Caco-2 (cell line): ENCODE data around the gene RASA4B. TPM values are rescaled to one million over a fixed set of nuclear protein-coding genes. Genes with fewer than 3 reads are reported as not detected.
"Not testable (repeated sequence)": the region's sequence is repeated elsewhere in the genome, so short reads cannot be mapped to it uniquely, and the experiment has no call there.

Experiments
- BruUV-seq: library from RNA; stranded (reverse); fragments of 400-500 nt; replicated peaks from 2 replicates; lab custom pipeline; 2021; lab: Mats Ljungman, UMichigan
- CTCF ChIA-PET: fragments of 300-600 bp; sonication (Branson Sonifier 250); formaldehyde crosslinking; loops from one replicate; lab custom pipeline; 2022; ENCODE audit warnings: antibody characterized with exemption; lab: Charles Lee
- POLR2A ChIA-PET: fragments of 300-600 bp; sonication (Branson Sonifier 250); formaldehyde crosslinking; loops from one replicate; lab custom pipeline; 2022; ENCODE audit warnings: antibody characterized with exemption; lab: Charles Lee
- DNase-seq, 2 experiments: peaks; one replicate each; pipeline versions ENCODE4 v3.0.0 to v3.0.0-alpha.2; 2020 to 2022
- H3K27me3 ChIP-seq: replicated peaks from 2 replicates; pipeline ENCODE4 v1.6.0; 2011; ENCODE audit warnings: low read length; ENCODE audit not compliant: control insufficient read depth, insufficient read depth
- H3K36me3 ChIP-seq: 2 replicates; pipeline ENCODE4 v1.5.1; 2011; ENCODE audit warnings: low read length; ENCODE audit not compliant: control insufficient read depth, insufficient read depth
- H3K4me1 ChIP-seq: fragments of 250-450 bp; sonication (Bioruptor Pico); 2 replicates; pipeline ENCODE4 v1.5.1; 2020; ENCODE audit warnings: mild to moderate bottlenecking
- H3K4me3 ChIP-seq: 2 replicates; pipeline ENCODE4 v1.5.1; 2011; ENCODE audit warnings: low read depth, mild to moderate bottlenecking, control low read depth, low read length
- H3K9me3 ChIP-seq: fragments of 250-450 bp; sonication (Bioruptor Pico); 2 replicates; pipeline ENCODE4 v1.5.1; 2020; ENCODE audit warnings: mild to moderate bottlenecking, moderate library complexity
- H3K27ac Mint-ChIP-seq: one replicate; pipeline ENCODE4 v1.8.0; 2022; ENCODE audit warnings: mixed read lengths; ENCODE audit not compliant: unreplicated experiment
- H3K27me3 Mint-ChIP-seq: one replicate; pipeline ENCODE4 v1.8.0; 2022; ENCODE audit warnings: mixed read lengths; ENCODE audit not compliant: insufficient read depth, unreplicated experiment
- H3K36me3 Mint-ChIP-seq: one replicate; pipeline ENCODE4 v1.8.0; 2022; ENCODE audit warnings: mild to moderate bottlenecking, mixed read lengths; ENCODE audit not compliant: insufficient read depth, unreplicated experiment
- H3K4me1 Mint-ChIP-seq: one replicate; pipeline ENCODE4 v1.8.0; 2022; ENCODE audit warnings: low read depth, mixed read lengths; ENCODE audit not compliant: unreplicated experiment
- H3K4me3 Mint-ChIP-seq: one replicate; pipeline ENCODE4 v1.8.0; 2022; ENCODE audit warnings: mild to moderate bottlenecking, moderate library complexity, mixed read lengths; ENCODE audit not compliant: unreplicated experiment
- H3K9me3 Mint-ChIP-seq: one replicate; pipeline ENCODE4 v1.8.0; 2022; ENCODE audit warnings: mixed read lengths; ENCODE audit not compliant: unreplicated experiment
- intact Hi-C: fragments of 100-400 bp; cut with micrococcal nuclease; formaldehyde crosslinking; loops from one replicate; pipeline ENCODE4 v1.10.0; 2022; ENCODE audit not compliant: unreplicated experiment
- total RNA-seq: library from RNA; stranded (reverse); gene quantifications from 2 replicates; pipeline ENCODE4 v1.2.3, GENCODE V29; 2022

Gene RASA4B
- total RNA-seq, 1 experiment from 2014 or later, result 3.2 TPM

GRCh38 chr7:102542083-102542482, 24.5 kb upstream of the RASA4B start:
- H3K27ac Mint-ChIP-seq, H3K27me3 ChIP-seq, H3K36me3 Mint-ChIP-seq, DNase-seq, H3K4me3 ChIP-seq, intact Hi-C loops, CTCF ChIA-PET, BruUV-seq, H3K27me3 Mint-ChIP-seq, H3K9me3 Mint-ChIP-seq, H3K4me1 ChIP-seq, POLR2A ChIA-PET, H3K36me3 ChIP-seq, H3K4me3 Mint-ChIP-seq, H3K9me3 ChIP-seq, H3K4me1 Mint-ChIP-seq: not testable (repeated sequence)

DNA sequence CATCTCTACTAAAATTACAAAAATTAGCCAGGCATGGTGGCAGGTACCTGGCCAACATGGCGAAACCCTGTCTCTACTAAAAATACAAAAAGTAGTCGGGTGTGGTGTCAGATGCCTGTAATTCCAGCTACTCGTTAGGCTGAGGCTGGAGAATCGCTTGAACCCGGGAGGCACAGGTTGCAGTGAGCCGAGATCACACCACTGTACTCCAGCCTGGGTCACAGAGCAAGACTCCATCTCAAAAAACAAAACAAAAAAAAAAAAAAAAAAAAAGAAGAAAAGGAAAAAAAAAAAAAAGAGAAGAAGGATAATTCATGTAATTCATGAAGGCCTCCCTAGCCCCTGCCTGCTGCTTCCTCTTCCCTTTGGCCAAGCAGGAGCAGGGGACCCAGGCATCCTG, 23.0 kb upstream of the RASA4B start:
- DNase-seq, BruUV-seq, H3K9me3 ChIP-seq, POLR2A ChIA-PET, H3K4me3 Mint-ChIP-seq, H3K4me1 Mint-ChIP-seq, H3K27me3 ChIP-seq, H3K4me3 ChIP-seq, H3K36me3 ChIP-seq, H3K27ac Mint-ChIP-seq, intact Hi-C loops, H3K36me3 Mint-ChIP-seq, H3K9me3 Mint-ChIP-seq, CTCF ChIA-PET, H3K4me1 ChIP-seq, H3K27me3 Mint-ChIP-seq: not testable (repeated sequence)

- not testable (repeated sequence) for H3K9me3 ChIP-seq
Observed at GRCh38 chr7:102535062-102535615, 17.6 kb upstream of the RASA4B start.

DNA sequence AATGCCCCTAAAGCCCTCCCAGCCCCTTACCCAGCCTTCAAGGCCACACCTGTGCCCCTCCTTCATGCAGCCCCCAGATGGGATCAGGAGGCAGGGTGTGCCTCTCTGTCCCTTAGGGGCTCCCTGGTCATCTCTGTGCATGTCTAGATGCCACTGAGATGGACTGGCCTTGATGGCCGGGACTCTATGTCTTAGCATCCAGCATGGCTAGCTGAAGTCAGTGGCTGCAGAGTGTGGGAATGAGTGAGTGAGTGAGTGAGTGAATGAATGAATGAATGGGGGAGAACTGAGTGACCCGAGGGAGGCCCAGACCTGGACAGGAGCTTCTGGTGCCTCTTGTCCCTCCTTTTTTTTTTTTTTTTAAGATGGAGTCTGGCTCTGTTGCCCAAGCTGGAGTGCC, 14.6 kb upstream of the RASA4B start:
- H3K36me3 ChIP-seq, H3K4me3 ChIP-seq, H3K9me3 Mint-ChIP-seq, H3K4me1 Mint-ChIP-seq, H3K4me1 ChIP-seq, H3K27ac Mint-ChIP-seq, CTCF ChIA-PET, DNase-seq, POLR2A ChIA-PET, H3K9me3 ChIP-seq, H3K27me3 ChIP-seq, BruUV-seq, H3K27me3 Mint-ChIP-seq, intact Hi-C loops, H3K4me3 Mint-ChIP-seq, H3K36me3 Mint-ChIP-seq: not testable (repeated sequence)

More at GRCh38 chr7:102535062-102535615, 17.6 kb upstream of the RASA4B start:
- H3K4me1 Mint-ChIP-seq, intact Hi-C loops, DNase-seq, H3K36me3 Mint-ChIP-seq, H3K4me1 ChIP-seq, H3K9me3 Mint-ChIP-seq, H3K4me3 Mint-ChIP-seq, H3K27me3 ChIP-seq, POLR2A ChIA-PET, H3K27me3 Mint-ChIP-seq, BruUV-seq, H3K36me3 ChIP-seq, H3K27ac Mint-ChIP-seq, CTCF ChIA-PET, H3K4me3 ChIP-seq: not testable (repeated sequence)

DNA sequence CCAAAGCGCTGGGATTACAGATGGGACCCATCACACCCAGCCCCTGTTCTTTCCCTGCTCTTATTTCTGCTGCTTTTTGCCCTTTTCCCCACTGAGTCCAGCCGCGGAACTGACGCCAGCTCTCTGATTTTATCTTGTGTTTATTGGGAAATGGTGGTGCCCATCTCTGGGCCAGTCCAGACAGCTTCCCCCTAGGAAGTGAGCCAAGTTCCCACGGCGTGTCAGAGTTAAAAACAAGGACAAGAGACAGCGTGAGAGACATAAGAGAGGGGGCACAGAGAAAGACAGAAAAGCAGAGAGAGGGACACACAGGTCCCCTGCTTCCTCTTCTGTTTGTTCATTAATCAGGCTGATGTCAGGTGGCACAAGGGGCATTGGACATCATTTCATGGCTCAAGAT, 14.0 kb upstream of the RASA4B start:
- intact Hi-C loops, H3K4me3 ChIP-seq, H3K36me3 Mint-ChIP-seq, H3K27me3 Mint-ChIP-seq, POLR2A ChIA-PET, H3K4me1 ChIP-seq, H3K27me3 ChIP-seq, H3K9me3 Mint-ChIP-seq, H3K36me3 ChIP-seq, H3K9me3 ChIP-seq, H3K4me3 Mint-ChIP-seq, DNase-seq, CTCF ChIA-PET, H3K4me1 Mint-ChIP-seq, H3K27ac Mint-ChIP-seq, BruUV-seq: not testable (repeated sequence)

- H3K27me3 Mint-ChIP-seq, CTCF ChIA-PET, H3K36me3 Mint-ChIP-seq, H3K27me3 ChIP-seq, H3K4me1 Mint-ChIP-seq, H3K36me3 ChIP-seq, intact Hi-C loops, H3K4me3 ChIP-seq, DNase-seq, H3K27ac Mint-ChIP-seq, H3K4me1 ChIP-seq, H3K4me3 Mint-ChIP-seq, BruUV-seq, H3K9me3 Mint-ChIP-seq, H3K9me3 ChIP-seq, POLR2A ChIA-PET: not testable (repeated sequence)
Observed at GRCh38 chr7:102527822-102528793, 10.5 kb upstream of the RASA4B start.

GRCh38 chr7:102527182-102527581, 9.6 kb upstream of the RASA4B start:
- H3K36me3 Mint-ChIP-seq, H3K9me3 Mint-ChIP-seq, H3K4me1 Mint-ChIP-seq, intact Hi-C loops, H3K27ac Mint-ChIP-seq, H3K27me3 ChIP-seq, POLR2A ChIA-PET, H3K36me3 ChIP-seq, BruUV-seq, H3K4me3 ChIP-seq, DNase-seq, H3K9me3 ChIP-seq, H3K27me3 Mint-ChIP-seq, H3K4me3 Mint-ChIP-seq, CTCF ChIA-PET, H3K4me1 ChIP-seq: not testable (repeated sequence)
